Ascending aorta (tissue), 2 donors: Measurements from ENCODE around the gene EEF1AKMT1. TPM values are rescaled to one million over a fixed set of nuclear protein-coding genes. Genes with fewer than 3 reads are reported as not detected.

Source experiments
- DNase-seq, 2 donors: peaks; one replicate each; pipeline ENCODE4 v3.0.0-alpha.2; 2019; ENCODE audit warnings: low spot score in 2 of 2
- H3K27ac ChIP-seq, 2 donors: fragments of 200-600 bp; sonication (generic); one replicate each; pipeline ENCODE4 v1.5.1; 2016 to 2017; ENCODE audit warnings: mild to moderate bottlenecking in 1 of 2
- H3K27me3 ChIP-seq: fragments of 200-600 bp; sonication (generic); one replicate; pipeline ENCODE4 v1.5.1; 2017
- H3K36me3 ChIP-seq, 2 donors: fragments of 200-600 bp; sonication (generic); one replicate each; pipeline ENCODE4 v1.5.1; 2016
- H3K4me1 ChIP-seq, 2 donors: fragments of 200-600 bp; sonication (generic); one replicate each; pipeline ENCODE4 v1.5.1; 2016 to 2017; ENCODE audit warnings: mild to moderate bottlenecking in 1 of 2
- H3K4me3 ChIP-seq, 2 donors: fragments of 200-600 bp; sonication (generic); one replicate each; pipeline ENCODE4 v1.5.1; 2016 to 2017; ENCODE audit warnings: mild to moderate bottlenecking in 1 of 2
- H3K9me3 ChIP-seq, 2 donors: fragments of 200-600 bp; sonication (generic); one replicate each; pipeline ENCODE4 v1.5.1; 2016
- intact Hi-C: fragments of 100-400 bp; cut with DNase I; formaldehyde crosslinking; loops from one replicate; pipeline ENCODE4 v1.15.1; 2023
- total RNA-seq: library from RNA; depleted of rRNA; stranded (reverse); fragments of >200 nt; gene quantifications from one replicate; pipeline ENCODE4 v1.1.0, GENCODE V29; 2016
- TF ChIP-seq, protein P1 (sequence below), 3 experiments: fragments of 200-600 bp in 2 of 3; fragments of 450-650 bp in 1 of 3; sonication (generic) in 2 of 3; IDR thresholded peaks; one replicate each; pipeline ENCODE4 v1.5.1; 2016 to 2019; ENCODE audit warnings: antibody characterized with exemption in 3 of 3, mild to moderate bottlenecking in 1 of 3, moderate library complexity in 1 of 3

EEF1AKMT1 gene
- total RNA-seq, 1 donor from 2014 or later: not detected

DNA sequence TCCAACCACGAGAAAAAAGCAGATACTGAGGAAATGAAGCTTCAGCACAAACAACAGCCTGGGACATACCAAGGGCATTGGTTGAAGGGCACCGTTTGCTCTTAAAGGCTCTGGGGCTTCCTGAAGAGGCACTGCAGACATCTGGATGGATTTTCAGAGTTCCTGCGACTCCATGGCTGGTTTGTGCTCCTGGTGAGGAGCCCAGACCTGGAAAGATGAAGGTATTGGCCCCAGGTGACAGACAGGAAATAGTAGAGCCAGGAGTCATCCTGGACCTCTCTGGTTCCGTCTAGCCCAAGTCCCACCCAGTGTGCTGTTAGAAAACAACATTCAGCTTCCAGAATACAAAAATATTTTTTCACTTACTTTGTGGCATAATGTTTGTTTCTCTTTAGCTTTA, 64.0 kb downstream of the EEF1AKMT1 start:
- peak overlapping the region; percentile 23 to 72 for H3K27ac ChIP-seq
- no peaks in the 10 kb centered on the region for H3K9me3 ChIP-seq
- TF ChIP-seq, protein P1, sequence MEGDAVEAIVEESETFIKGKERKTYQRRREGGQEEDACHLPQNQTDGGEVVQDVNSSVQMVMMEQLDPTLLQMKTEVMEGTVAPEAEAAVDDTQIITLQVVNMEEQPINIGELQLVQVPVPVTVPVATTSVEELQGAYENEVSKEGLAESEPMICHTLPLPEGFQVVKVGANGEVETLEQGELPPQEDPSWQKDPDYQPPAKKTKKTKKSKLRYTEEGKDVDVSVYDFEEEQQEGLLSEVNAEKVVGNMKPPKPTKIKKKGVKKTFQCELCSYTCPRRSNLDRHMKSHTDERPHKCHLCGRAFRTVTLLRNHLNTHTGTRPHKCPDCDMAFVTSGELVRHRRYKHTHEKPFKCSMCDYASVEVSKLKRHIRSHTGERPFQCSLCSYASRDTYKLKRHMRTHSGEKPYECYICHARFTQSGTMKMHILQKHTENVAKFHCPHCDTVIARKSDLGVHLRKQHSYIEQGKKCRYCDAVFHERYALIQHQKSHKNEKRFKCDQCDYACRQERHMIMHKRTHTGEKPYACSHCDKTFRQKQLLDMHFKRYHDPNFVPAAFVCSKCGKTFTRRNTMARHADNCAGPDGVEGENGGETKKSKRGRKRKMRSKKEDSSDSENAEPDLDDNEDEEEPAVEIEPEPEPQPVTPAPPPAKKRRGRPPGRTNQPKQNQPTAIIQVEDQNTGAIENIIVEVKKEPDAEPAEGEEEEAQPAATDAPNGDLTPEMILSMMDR (IDR thresholded peaks at IDR 0.05): no peak
- DNase-seq: no peak
- H3K36me3 ChIP-seq: no peaks in the 10 kb centered on the region
- no peak overlapping the region for H3K4me3 ChIP-seq
- intact Hi-C loops: loop anchor here (5.0 to 10.0 kb wide), 10 partner anchors 142 to 845 kb away; partner anchors contain the start of genes IFT88, XPO4, ZDHHC20 and ZMYM2
- H3K27me3 ChIP-seq: no peaks in the 10 kb centered on the region
- H3K4me1 ChIP-seq: peaks cover 3 to 25% of the 10 kb centered on the region in 2 donors

DNA sequence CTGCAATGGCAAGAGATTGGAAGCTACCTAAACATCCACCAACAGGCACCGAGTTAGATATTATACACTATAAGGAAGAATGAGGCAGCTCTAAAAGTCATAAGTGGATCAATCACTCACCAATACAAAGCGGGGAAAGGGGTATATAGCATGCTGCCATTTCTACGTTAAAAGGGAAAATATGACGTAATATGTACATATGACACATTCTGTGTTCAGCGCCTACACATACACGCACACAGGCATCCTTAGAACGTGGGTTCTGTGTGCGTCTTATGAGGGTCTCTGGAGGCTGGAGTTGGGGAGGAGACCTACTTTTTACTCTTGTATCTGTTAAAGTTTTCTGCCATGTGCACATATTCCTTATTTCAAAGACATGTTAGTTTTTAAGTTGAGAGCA, 64.4 kb downstream of the EEF1AKMT1 start:
- TF ChIP-seq, protein P1 (IDR thresholded peaks at IDR 0.05): no peak
- no peak for DNase-seq
- no peaks in the 10 kb centered on the region for H3K27me3 ChIP-seq
- intact Hi-C loops: loop anchor here (5.0 to 10.0 kb wide), 6 partner anchors 142 to 845 kb away; partner anchors contain the start of genes IFT88, ZDHHC20, ZMYM2 and ZMYM5
- peak overlapping the region; percentile 23 to 72 for H3K27ac ChIP-seq
- no peak overlapping the region for H3K4me3 ChIP-seq
- H3K36me3 ChIP-seq: no peaks in the 10 kb centered on the region
- H3K9me3 ChIP-seq: no peaks in the 10 kb centered on the region
- peaks cover 3 to 24% of the 10 kb centered on the region in 2 donors for H3K4me1 ChIP-seq

DNA sequence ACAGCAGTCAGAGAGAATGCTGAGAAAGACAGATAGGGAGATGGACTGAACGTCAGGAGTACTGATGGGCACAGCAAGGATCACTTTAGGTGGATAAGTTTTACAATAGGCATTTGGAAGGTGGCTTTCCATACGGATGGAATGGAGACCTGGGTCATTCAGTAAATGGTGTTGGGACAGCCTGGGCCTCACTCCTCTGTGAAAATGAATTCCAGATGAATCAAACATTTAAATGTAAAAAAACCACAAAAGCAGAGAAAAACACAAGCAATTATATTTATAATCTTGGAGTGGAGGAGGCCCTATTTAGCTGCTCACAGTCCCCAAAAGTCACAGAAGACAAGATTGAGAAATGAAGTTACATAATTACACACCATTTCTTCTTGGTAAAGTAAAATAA, 65.5 kb downstream of the EEF1AKMT1 start:
- H3K4me3 ChIP-seq: no peak overlapping the region
- no peaks in the 10 kb centered on the region for H3K36me3 ChIP-seq
- intact Hi-C loops: loop anchor here (5.0 to 10.0 kb wide), 6 partner anchors 141 to 843 kb away; partner anchors contain the start of genes IFT88, ZDHHC20, ZMYM2 and ZMYM5
- TF ChIP-seq, protein P1 (IDR thresholded peaks at IDR 0.05): no peak
- H3K27me3 ChIP-seq: no peaks in the 10 kb centered on the region
- H3K27ac ChIP-seq: peak overlapping the region; percentile 19 to 52
- H3K4me1 ChIP-seq: peaks cover 3 to 13% of the 10 kb centered on the region in 2 donors
- no peak for DNase-seq
- H3K9me3 ChIP-seq: no peaks in the 10 kb centered on the region

DNA sequence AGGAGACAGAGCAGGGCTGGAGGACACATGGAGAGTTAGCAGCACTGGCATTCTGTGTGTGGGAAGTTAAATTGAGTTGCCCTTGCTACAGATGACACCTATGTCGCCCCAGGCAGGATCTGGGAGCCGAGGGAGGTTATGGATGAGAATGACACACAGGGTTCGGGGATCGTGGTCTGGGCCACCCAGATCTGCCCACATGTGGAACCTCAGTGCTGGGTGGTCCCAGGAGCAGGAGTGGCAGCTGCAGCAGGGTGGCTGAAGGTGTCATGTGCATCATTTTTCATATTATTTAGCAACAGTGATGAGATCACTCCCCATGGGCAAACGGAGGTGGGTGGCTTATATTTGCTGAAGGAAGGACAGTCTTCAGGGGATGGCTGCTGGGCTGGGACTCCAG, 67.1 kb downstream of the EEF1AKMT1 start:
- no peaks in the 10 kb centered on the region for H3K27me3 ChIP-seq
- intact Hi-C loops: loop anchor here (5.0 to 10.0 kb wide), 6 partner anchors 139 to 842 kb away; partner anchors contain the start of genes IFT88, ZDHHC20, ZMYM2 and ZMYM5
- TF ChIP-seq, protein P1 (IDR thresholded peaks at IDR 0.05): no peak
- H3K4me1 ChIP-seq: peaks cover 3 to 10% of the 10 kb centered on the region in 2 donors
- H3K4me3 ChIP-seq: no peak overlapping the region
- H3K9me3 ChIP-seq: no peaks in the 10 kb centered on the region
- H3K27ac ChIP-seq: no peak overlapping the region
- no peak for DNase-seq
- no peaks in the 10 kb centered on the region for H3K36me3 ChIP-seq

DNA sequence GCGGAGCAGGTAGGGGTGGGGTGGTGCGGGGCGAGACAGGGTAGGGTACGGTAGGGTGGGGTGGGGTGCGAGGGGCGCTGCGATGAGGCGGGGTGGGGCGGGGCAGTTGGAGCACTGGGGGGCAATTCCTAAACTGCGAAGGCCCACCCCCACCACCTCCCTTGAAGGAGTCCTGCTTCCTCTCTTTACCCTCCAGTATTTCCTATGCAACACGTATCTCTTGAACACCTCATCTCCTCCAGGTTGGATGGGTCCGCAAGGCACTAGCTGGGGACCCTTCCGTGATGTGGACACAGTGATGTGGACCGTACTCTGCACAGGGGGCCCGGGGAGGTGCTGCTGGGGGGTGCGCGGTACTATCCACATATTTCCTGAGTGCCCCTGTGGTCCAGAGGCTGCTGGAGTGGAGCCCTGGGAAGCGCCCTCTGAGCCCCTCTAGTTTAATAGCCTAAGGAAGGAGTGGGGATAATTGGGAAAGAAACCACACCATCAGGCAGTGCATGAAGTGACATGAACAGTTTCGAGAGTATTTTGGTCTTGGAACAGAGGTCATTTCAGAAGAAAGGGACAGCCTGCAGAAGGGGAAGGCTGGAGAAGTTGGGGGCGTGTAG, 69.2 kb downstream of the EEF1AKMT1 start:
- peak overlapping the region in 1 of 2 donors; percentile 38 for H3K27ac ChIP-seq
- peak overlapping the region; percentile 70 to 95 for H3K4me3 ChIP-seq
- no peaks in the 10 kb centered on the region for H3K36me3 ChIP-seq
- H3K9me3 ChIP-seq: no peaks in the 10 kb centered on the region
- peaks cover 3 to 8% of the 10 kb centered on the region in 2 donors for H3K4me1 ChIP-seq
- no peak for DNase-seq
- intact Hi-C loops: loop anchor here (5.0 to 10.0 kb wide), 6 partner anchors 137 to 840 kb away; partner anchors contain the start of genes IFT88, ZDHHC20, ZMYM2 and ZMYM5
- TF ChIP-seq, protein P1 (IDR thresholded peaks at IDR 0.05): no peak
- H3K27me3 ChIP-seq: no peaks in the 10 kb centered on the region
